ENCODE results near the gene CELSR3. TPM values are rescaled to one million over a fixed set of nuclear protein-coding genes. Genes with fewer than 3 reads are reported as not detected.

Gene CELSR3
- total RNA-seq, 1 experiment from 2014 or later = 1.1 TPM

DNA sequence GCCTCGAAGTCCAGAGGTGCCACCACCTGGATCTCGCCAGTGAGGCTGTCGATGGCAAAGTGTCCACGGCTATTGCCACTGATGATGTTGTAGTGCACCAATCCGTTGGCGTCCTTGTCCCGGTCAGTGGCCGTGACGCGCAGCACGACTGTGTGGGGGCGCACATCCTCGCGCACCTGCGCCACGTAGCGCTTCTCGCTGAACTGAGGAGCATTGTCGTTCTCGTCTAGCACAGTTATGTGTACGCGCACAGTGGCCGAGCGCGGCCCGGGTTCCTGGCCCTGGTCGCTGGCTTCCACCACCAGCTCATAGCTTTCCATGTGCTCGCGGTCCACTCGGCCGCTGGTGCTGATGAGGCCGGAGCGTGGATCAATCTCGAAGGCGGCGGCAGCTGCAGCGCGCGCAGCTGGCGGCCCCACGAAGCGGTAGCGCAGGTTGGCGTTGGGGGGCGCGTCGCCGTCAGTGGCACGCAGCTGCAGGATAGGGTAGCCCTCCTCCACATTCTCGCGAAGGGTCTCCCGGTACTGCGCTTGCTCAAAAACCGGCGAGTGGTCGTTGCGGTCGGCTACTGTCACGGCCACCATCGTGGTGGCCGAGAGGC lies 1.8 kb downstream of the CELSR3 start:
- peaks cover 9% of the 10 kb centered on the region for H3K4me1 ChIP-seq (ENCODE audit: insufficient read depth, low read length)
- no peaks in the 10 kb centered on the region for H3F3A ChIP-seq (ENCODE audit: low read length, unreplicated experiment)
- H3K79me2 ChIP-seq (ENCODE audit: low read length) = no peaks in the 10 kb centered on the region
- H3K36me3 ChIP-seq (ENCODE audit: low read depth, low read length) = no peaks in the 10 kb centered on the region
- CTCF ChIA-PET = no interaction called here
- H2AFZ ChIP-seq (ENCODE audit: low read length) = no peak overlapping the region
- no TSS peak for BruUV-seq (replicated peaks)
- no peaks in the 10 kb centered on the region for H3K27me3 ChIP-seq (ENCODE audit: low read length)
- no peak overlapping the region for H3K27ac ChIP-seq (ENCODE audit: low read length)
- DNase-seq = no peak
- H4K20me1 ChIP-seq (ENCODE audit: low read length) = no peaks in the 10 kb centered on the region
- no peaks in the 10 kb centered on the region for H3K9me3 ChIP-seq (ENCODE audit: low read length)
- H3K9me2 ChIP-seq (replicated peaks; ENCODE audit: low read length) = no peaks in the 10 kb centered on the region
- no peak for ATAC-seq
- no peak overlapping the region for H3K9ac ChIP-seq (ENCODE audit: low read length)
- intact Hi-C loops (cut with micrococcal nuclease) = no loop called here
- H3K4me3 ChIP-seq (ENCODE audit: low read length) = no peak overlapping the region
- TF ChIP-seq EZH2phosphoT487 (IDR thresholded peaks at IDR 0.05; ENCODE audit: borderline replicate concordance, low read length) (no peak), EZH2 (IDR thresholded peaks at IDR 0.05; ENCODE audit: low read length, unreplicated experiment) (no peak), CTCF (conservative IDR thresholded peaks at IDR 0.05; ENCODE audit: low read depth, low read length) (no peak)
- H3K4me2 ChIP-seq (ENCODE audit: low read length) = no peak overlapping the region
- POLR2A ChIA-PET (ENCODE audit: unreplicated experiment) = no interaction called here

DNA sequence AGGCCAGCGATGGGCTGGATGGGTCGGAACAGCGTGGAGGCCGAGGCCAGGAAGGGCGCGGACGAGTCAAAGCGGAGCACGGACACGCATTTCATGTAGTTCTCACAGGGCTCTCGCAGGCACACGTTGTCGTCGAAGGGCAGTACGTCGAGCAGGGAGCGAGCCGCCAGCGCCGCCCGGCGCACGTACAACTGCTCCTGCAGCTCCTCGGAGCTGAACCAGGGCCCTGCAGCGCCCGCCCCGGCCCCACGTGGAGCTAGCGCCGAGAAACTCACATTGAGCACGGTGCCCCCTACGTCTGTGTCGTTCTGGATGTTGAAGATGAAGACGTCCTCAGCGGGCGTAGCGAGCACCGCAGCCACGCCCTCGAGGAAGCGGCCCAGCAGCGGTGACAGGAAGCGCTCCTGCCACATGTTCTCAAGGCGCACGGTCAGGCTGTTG lies 5.8 kb downstream of the CELSR3 start:
- Histone ChIP-seq H3K9me3 (ENCODE audit: low read length) (no peaks in the 10 kb centered on the region), H3K27me3 (ENCODE audit: low read length) (no peaks in the 10 kb centered on the region), H4K20me1 (ENCODE audit: low read length) (no peaks in the 10 kb centered on the region), H3K9ac (ENCODE audit: low read length) (no peak overlapping the region), H3K27ac (ENCODE audit: low read length) (no peak overlapping the region), H3K36me3 (ENCODE audit: low read depth, low read length) (no peaks in the 10 kb centered on the region), H3K9me2 (replicated peaks; ENCODE audit: low read length) (no peaks in the 10 kb centered on the region), H3K4me2 (ENCODE audit: low read length) (no peak overlapping the region), H3K4me3 (ENCODE audit: low read length) (no peak overlapping the region), H2AFZ (ENCODE audit: low read length) (no peak overlapping the region), H3K4me1 (ENCODE audit: insufficient read depth, low read length) (no peaks in the 10 kb centered on the region), H3K79me2 (ENCODE audit: low read length) (no peaks in the 10 kb centered on the region), H3F3A (ENCODE audit: low read length, unreplicated experiment) (no peaks in the 10 kb centered on the region)
- TF ChIP-seq CTCF (conservative IDR thresholded peaks at IDR 0.05; ENCODE audit: low read depth, low read length) (no peak), EZH2 (IDR thresholded peaks at IDR 0.05; ENCODE audit: low read length, unreplicated experiment) (no peak), EZH2phosphoT487 (IDR thresholded peaks at IDR 0.05; ENCODE audit: borderline replicate concordance, low read length) (no peak)
- ChIA-PET POLR2A (ENCODE audit: unreplicated experiment) (no interaction called here), CTCF (no interaction called here)
- no TSS peak for BruUV-seq (replicated peaks)
- no peak for DNase-seq
- no peak for ATAC-seq
- intact Hi-C loops (cut with micrococcal nuclease) = no loop called here

- no peak overlapping the region for H2AFZ ChIP-seq (ENCODE audit: low read length)
- no peaks in the 10 kb centered on the region for H3K27me3 ChIP-seq (ENCODE audit: low read length)
- no peaks in the 10 kb centered on the region for H3K36me3 ChIP-seq (ENCODE audit: low read depth, low read length)
- H3K9me3 ChIP-seq (ENCODE audit: low read length) = no peaks in the 10 kb centered on the region
- CTCF ChIA-PET = no interaction called here
- ATAC-seq (no peak), DNase-seq (no peak)
- BruUV-seq (replicated peaks) = no TSS peak
- intact Hi-C loops (cut with micrococcal nuclease) = no loop called here
- TF ChIP-seq EZH2 (IDR thresholded peaks at IDR 0.05; ENCODE audit: low read length, unreplicated experiment) (no peak), CTCF (conservative IDR thresholded peaks at IDR 0.05; ENCODE audit: low read depth, low read length) (no peak)
- H3F3A ChIP-seq (ENCODE audit: low read length, unreplicated experiment) = no peaks in the 10 kb centered on the region
- no peaks in the 10 kb centered on the region for H4K20me1 ChIP-seq (ENCODE audit: low read length)
- H3K9me2 ChIP-seq (replicated peaks; ENCODE audit: low read length) = no peaks in the 10 kb centered on the region
- H3K27ac ChIP-seq (ENCODE audit: low read length) = no peak overlapping the region
- H3K79me2 ChIP-seq (ENCODE audit: low read length) = no peaks in the 10 kb centered on the region
- H3K4me2 ChIP-seq (ENCODE audit: low read length) = no peak overlapping the region
- no peaks in the 10 kb centered on the region for H3K4me1 ChIP-seq (ENCODE audit: insufficient read depth, low read length)
- POLR2A ChIA-PET (ENCODE audit: unreplicated experiment) = no interaction called here
- no peak overlapping the region for H3K9ac ChIP-seq (ENCODE audit: low read length)
- no peak overlapping the region for H3K4me3 ChIP-seq (ENCODE audit: low read length)
These were observed 6.4 kb downstream of the CELSR3 start for GRCh38 chr3:48656061-48656840.

Measured in PC-3 (cell line).